NB4 (cell line): ENCODE results near the gene PPIL1.

Experiments
- MAX ChIP-seq: IDR thresholded peaks from 2 replicates; pipeline ENCODE4 v1.6.1; 2011; ENCODE audit warnings: low read depth, low read length
- MYC ChIP-seq: IDR thresholded peaks from 2 replicates; pipeline ENCODE4 v1.6.1; 2011; ENCODE audit warnings: low read depth, low read length
- POLR2A ChIP-seq: IDR thresholded peaks from 2 replicates; pipeline ENCODE4 v1.6.1; 2011; ENCODE audit warnings: mild to moderate bottlenecking; ENCODE audit not compliant: insufficient read length; ENCODE audit errors: extremely low read depth
- TF ChIP-seq, protein P1 (sequence below): IDR thresholded peaks from one replicate; pipeline ENCODE4 v1.5.1; 2012; ENCODE audit warnings: low read depth, low read length

- TF ChIP-seq MYC: no peak
- TF ChIP-seq, protein P1, sequence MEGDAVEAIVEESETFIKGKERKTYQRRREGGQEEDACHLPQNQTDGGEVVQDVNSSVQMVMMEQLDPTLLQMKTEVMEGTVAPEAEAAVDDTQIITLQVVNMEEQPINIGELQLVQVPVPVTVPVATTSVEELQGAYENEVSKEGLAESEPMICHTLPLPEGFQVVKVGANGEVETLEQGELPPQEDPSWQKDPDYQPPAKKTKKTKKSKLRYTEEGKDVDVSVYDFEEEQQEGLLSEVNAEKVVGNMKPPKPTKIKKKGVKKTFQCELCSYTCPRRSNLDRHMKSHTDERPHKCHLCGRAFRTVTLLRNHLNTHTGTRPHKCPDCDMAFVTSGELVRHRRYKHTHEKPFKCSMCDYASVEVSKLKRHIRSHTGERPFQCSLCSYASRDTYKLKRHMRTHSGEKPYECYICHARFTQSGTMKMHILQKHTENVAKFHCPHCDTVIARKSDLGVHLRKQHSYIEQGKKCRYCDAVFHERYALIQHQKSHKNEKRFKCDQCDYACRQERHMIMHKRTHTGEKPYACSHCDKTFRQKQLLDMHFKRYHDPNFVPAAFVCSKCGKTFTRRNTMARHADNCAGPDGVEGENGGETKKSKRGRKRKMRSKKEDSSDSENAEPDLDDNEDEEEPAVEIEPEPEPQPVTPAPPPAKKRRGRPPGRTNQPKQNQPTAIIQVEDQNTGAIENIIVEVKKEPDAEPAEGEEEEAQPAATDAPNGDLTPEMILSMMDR: no peak
- TF ChIP-seq MAX: no peak
- TF ChIP-seq POLR2A: no peak
Observed at GRCh38 chr6:36837686-36838085, 36.9 kb downstream of the PPIL1 start.
